Measurements from ENCODE around the gene NUDT16L1. TPM values are rescaled to one million over a fixed set of nuclear protein-coding genes. Genes with fewer than 3 reads are reported as not detected.
"Not testable (repeated sequence)": the region's sequence is repeated elsewhere in the genome, so short reads cannot be mapped to it uniquely, and the experiment has no call there.

NUDT16L1 gene
- total RNA-seq, 2 experiments from 2014 or later: 14.9 to 15.9 TPM

GRCh38 chr16:4736546-4736945, 43.2 kb downstream of the NUDT16L1 start:
- Histone ChIP-seq H3K4me1 (ENCODE audit: insufficient read depth, low read length, poor library complexity, severe bottlenecking) (peaks cover 15% of the 10 kb centered on the region), H3K4me2 (ENCODE audit: low read length) (no peak overlapping the region), H3K36me3 (ENCODE audit: insufficient read depth, low read length) (no peaks in the 10 kb centered on the region), H2AFZ (ENCODE audit: low read length) (no peak overlapping the region), H3K9me2 (ENCODE audit: insufficient read depth, low read length) (no peaks in the 10 kb centered on the region), H3K27ac (ENCODE audit: low read depth, low read length, poor library complexity, severe bottlenecking) (no peak overlapping the region), H3K79me2 (ENCODE audit: insufficient read depth, low read depth, low read length) (peaks cover 13% of the 10 kb centered on the region; the same call in 1 of the 2 replicates), H3K9me3 (ENCODE audit: low read length) (no peaks in the 10 kb centered on the region), H4K20me1 (ENCODE audit: insufficient read depth, low read length) (no peaks in the 10 kb centered on the region), H3K4me3 (ENCODE audit: low read depth, low read length, poor library complexity, severe bottlenecking) (no peak overlapping the region)
- POLR2A ChIA-PET: interaction anchor here (3.6 kb wide), 1 partner anchor 32 kb away, joined by 23 read pairs; the partner anchor contains the start of gene ZNF500
- TF ChIP-seq CTCF (conservative IDR thresholded peaks at IDR 0.05; ENCODE audit: low read length): no peak
- CTCF ChIA-PET (ENCODE audit: unreplicated experiment): no interaction called here
- BruUV-seq (replicated peaks): no TSS peak
- no peak for DNase-seq (ENCODE audit: low spot score)
- intact Hi-C loops (cut with micrococcal nuclease; ENCODE audit: unreplicated experiment): no loop called here

- no peaks in the 10 kb centered on the region for H4K20me1 ChIP-seq (ENCODE audit: insufficient read depth, low read length)
- ChIA-PET POLR2A (interaction anchor here (0.5 to 0.9 kb wide), 2 partner anchors 35 to 777 kb away, joined by 3 to 6 read pairs; no protein-coding TSS in a partner anchor), CTCF (ENCODE audit: unreplicated experiment) (no interaction called here)
- intact Hi-C loops (cut with micrococcal nuclease; ENCODE audit: unreplicated experiment): no loop called here
- H3K4me3 ChIP-seq (ENCODE audit: low read depth, low read length, poor library complexity, severe bottlenecking): no peak overlapping the region
- H3K27ac ChIP-seq (ENCODE audit: low read depth, low read length, poor library complexity, severe bottlenecking): no peak overlapping the region
- no peak for DNase-seq (ENCODE audit: low spot score)
- H3K79me2 ChIP-seq (ENCODE audit: insufficient read depth, low read depth, low read length): peaks cover 13% of the 10 kb centered on the region; the same call in 1 of the 2 replicates
- no peaks in the 10 kb centered on the region for H3K36me3 ChIP-seq (ENCODE audit: insufficient read depth, low read length)
- no peak overlapping the region for H2AFZ ChIP-seq (ENCODE audit: low read length)
- no peak overlapping the region for H3K4me2 ChIP-seq (ENCODE audit: low read length)
- BruUV-seq (replicated peaks): no TSS peak
- no peaks in the 10 kb centered on the region for H3K9me2 ChIP-seq (ENCODE audit: insufficient read depth, low read length)
- H3K4me1 ChIP-seq (ENCODE audit: insufficient read depth, low read length, poor library complexity, severe bottlenecking): peaks cover 15% of the 10 kb centered on the region
- H3K9me3 ChIP-seq (ENCODE audit: low read length): no peaks in the 10 kb centered on the region
- no peak for TF ChIP-seq CTCF (conservative IDR thresholded peaks at IDR 0.05; ENCODE audit: low read length)
- no peak for TF ChIP-seq EZH2phosphoT487 (IDR thresholded peaks at IDR 0.05; ENCODE audit: borderline replicate concordance, low read depth, low read length)
These were observed 44.2 kb downstream of the NUDT16L1 start for GRCh38 chr16:4737545-4737944.

DNA sequence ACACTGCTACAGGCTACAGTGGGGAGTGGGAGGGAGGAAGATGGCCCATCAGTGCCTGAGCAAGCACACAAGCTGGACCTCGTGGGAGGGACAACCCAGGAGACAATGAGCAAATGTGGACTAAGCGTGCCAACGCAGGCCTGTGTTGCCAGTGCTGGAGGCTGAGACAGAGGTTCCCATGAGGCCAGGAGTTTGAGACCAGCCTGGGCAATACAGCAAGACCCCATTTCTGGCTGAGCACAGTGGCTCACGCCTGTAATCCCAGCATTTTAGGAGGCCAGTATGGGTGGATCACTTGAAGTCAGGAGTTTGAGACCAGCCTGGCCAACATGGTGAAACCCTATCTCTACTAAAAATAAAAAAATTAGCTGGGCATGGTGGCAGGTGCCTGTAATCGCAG, 45.0 kb downstream of the NUDT16L1 start:
- H3K36me3 ChIP-seq (ENCODE audit: insufficient read depth, low read length); intact Hi-C loops (cut with micrococcal nuclease; ENCODE audit: unreplicated experiment); H2AFZ ChIP-seq (ENCODE audit: low read length); H3K4me1 ChIP-seq (ENCODE audit: insufficient read depth, low read length, poor library complexity, severe bottlenecking); H4K20me1 ChIP-seq (ENCODE audit: insufficient read depth, low read length); H3K4me2 ChIP-seq (ENCODE audit: low read length); CTCF ChIA-PET (ENCODE audit: unreplicated experiment); H3K4me3 ChIP-seq (ENCODE audit: low read depth, low read length, poor library complexity, severe bottlenecking); H3K27ac ChIP-seq (ENCODE audit: low read depth, low read length, poor library complexity, severe bottlenecking); DNase-seq (ENCODE audit: low spot score); H3K79me2 ChIP-seq (ENCODE audit: insufficient read depth, low read depth, low read length); BruUV-seq (replicated peaks); H3K9me3 ChIP-seq (ENCODE audit: low read length); H3K9me2 ChIP-seq (ENCODE audit: insufficient read depth, low read length): not testable (repeated sequence)
- POLR2A ChIA-PET: interaction anchor here (0.9 kb wide), 1 partner anchor 34 kb away, joined by 6 read pairs; no protein-coding TSS in a partner anchor
